MG63 (cell line): Measurements from ENCODE around the gene BEX5. TPM values are rescaled to one million over a fixed set of nuclear protein-coding genes. Genes with fewer than 3 reads are reported as not detected.
"Not testable (repeated sequence)": the region's sequence is repeated elsewhere in the genome, so short reads cannot be mapped to it uniquely, and the experiment has no call there.

Source experiments
- DNase-seq: peaks from one replicate; pipeline ENCODE4 v3.0.0-alpha.2; 2020
- H3K27me3 ChIP-seq: fragments of 250-450 bp; sonication (Bioruptor Pico); 2 replicates; pipeline ENCODE4 v1.5.1; 2020; ENCODE audit warnings: mild to moderate bottlenecking, moderate library complexity
- H3K36me3 ChIP-seq: fragments of 250-450 bp; sonication (Bioruptor Pico); 2 replicates; pipeline ENCODE4 v1.5.1; 2020; ENCODE audit warnings: mild to moderate bottlenecking, moderate library complexity
- H3K4me3 ChIP-seq: fragments of 250-450 bp; sonication (Bioruptor Pico); 2 replicates; pipeline ENCODE4 v1.5.1; 2020; ENCODE audit warnings: mild to moderate bottlenecking, moderate library complexity
- H3K9me3 ChIP-seq: fragments of 250-450 bp; sonication (Bioruptor Pico); 2 replicates; pipeline ENCODE4 v1.5.1; 2020; ENCODE audit warnings: mild to moderate bottlenecking, moderate library complexity
- total RNA-seq: library from RNA; depleted of rRNA; stranded (reverse); fragments of >200 nt; shearing (Covaris generic); gene quantifications from 2 replicates; pipeline ENCODE4 v1.2.3, GENCODE V29; 2014; ENCODE audit warnings: low replicate concordance; rRNA removed

BEX5 gene
- not detected in 2 replicates for total RNA-seq

DNA sequence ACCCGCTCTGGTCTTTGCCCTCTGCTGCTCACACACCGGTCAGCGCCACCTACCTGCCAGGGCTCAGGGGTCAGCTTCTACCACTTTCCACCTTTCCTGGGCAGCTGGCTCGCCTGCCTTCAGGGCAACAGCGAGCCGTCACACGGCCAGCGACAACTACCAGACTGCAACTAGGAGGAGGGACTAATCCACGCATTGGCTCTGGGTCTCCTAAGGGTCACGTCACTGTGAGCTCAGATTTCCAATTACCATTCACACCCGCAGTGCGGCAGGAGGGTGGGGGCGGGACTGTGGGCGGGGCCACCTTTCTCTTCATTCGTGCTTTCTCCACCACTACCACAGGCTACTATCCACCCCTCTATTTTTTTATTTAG is at the start of gene BEX5:
BEX5 (minus strand) TSS at position 172 of the 374 bp plus-strand sequence. CDS start 1,712 bp downstream, outside the sequence.
- peak; percentile 9 for DNase-seq
- Histone ChIP-seq H3K36me3 (no peaks in the 10 kb centered on the region), H3K9me3 (no peaks in the 10 kb centered on the region), H3K27me3 (no peaks in the 10 kb centered on the region), H3K4me3 (no peak within 1 kb of the TSS)

DNA sequence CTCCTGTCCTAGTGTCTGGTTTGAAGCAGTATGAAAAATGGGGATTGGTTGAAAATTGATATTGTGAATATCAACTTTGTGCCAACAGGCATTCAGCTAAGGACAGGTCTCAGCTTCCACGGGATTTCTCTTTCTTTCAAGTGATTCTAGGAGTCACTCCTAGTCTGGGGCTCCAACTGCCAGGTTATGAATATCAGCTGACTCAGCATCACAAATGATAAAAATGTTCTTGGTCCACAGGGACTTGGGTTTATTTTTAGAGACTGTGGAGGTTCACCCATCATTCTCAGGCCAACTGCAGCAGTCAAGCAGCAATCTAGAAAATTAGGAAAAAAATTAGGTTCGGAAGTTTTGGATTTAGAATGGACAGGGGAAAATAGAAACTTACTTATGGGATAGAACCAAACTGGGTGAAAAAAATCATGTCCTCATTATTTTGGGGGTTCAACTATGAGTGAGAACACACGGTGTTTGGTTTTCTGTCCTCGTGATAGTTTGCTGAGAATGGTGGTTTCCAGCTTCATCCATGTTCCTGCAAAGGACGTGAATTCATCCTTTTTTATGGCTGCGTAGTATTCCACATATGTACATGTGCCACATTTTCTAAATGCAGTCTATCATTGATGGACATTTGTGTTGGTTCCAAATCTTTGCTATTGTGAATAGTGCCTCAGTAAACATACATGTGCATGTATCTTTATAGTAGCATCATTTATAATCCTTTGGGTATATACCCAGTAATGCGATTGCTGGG is 30.4 kb upstream of the BEX5 start:
- no peak overlapping the region for H3K4me3 ChIP-seq
- no peaks in the 10 kb centered on the region for H3K36me3 ChIP-seq
- no peaks in the 10 kb centered on the region for H3K27me3 ChIP-seq
- DNase-seq, result no peak
- no peaks in the 10 kb centered on the region for H3K9me3 ChIP-seq

DNA sequence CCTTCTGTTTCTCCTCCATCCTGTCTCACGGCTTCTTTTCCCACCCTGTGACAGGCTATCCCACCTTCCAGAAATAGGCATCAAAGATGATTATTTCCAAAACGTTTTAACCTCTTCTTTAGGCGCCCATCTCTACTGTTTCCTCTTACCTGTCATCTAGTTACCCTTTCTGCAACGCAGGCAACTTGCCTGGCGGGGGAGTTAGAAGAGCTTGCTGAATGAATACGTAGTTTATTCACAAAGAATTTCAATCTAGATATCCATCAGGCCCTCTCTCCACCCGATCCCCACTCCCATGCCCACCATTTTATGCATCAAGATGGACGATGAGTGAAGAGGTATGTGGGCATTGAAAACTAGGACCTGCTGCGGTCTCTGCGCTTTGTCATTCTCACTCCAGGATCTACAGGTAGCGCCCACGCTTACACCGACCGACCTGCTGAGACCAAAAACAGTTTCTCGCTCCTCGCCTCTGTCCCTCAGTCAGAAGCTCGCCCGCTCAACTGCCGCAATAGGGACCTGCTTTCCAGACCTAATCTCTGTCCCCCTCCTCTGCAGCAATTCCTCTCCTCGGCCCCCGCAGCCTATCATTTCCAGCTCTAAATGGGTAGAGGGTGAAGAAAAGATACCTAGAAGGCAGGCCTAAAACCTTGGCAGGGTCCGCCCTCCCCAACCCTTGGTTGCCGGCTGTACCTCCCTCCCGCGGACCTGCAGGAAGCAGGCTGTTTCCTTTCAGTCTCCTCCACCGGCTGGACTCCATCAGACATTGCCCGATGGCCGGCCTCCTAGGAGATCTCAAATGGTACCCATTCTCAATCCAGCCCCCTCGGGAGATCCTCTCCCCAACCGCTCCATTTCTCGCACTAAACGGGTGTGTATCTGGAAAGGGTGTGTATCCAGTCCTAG is 624 bp downstream of the BEX5 start:
- no peak for DNase-seq
- no peaks in the 10 kb centered on the region for H3K27me3 ChIP-seq
- H3K36me3 ChIP-seq, result no peaks in the 10 kb centered on the region
- no peaks in the 10 kb centered on the region for H3K9me3 ChIP-seq
- H3K4me3 ChIP-seq, result no peak overlapping the region

DNA sequence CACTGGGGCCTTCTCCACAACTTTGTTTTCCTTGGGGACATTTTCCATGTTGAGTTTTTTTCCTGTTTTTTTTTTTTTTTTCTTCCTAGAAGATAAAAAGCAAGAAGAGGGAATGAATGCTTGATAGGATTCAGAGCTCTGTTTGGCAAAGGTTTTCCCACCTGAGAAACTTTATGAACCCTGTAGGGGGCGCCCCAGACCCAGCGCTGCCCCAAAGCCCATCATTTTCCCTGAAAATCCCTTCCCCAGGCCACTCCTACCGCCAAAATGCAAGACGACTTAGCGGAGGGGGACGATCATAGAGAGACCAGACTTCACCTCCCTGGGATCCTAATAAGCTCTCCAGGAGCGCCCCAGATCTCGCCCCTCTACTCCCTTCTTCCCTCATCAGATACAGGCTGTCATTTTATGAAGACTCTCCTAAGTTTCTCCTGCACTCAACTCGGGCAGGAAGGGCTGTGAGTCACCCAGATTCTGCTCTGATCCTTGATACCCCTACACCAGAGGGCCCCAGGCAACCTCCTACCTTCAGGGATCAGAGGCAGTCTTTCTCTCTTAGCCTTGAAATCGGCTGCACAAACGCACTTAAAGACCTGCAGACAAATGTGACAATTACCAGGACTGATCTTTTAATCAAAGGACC is 1.4 kb downstream of the BEX5 start:
- H3K9me3 ChIP-seq, result no peaks in the 10 kb centered on the region
- H3K4me3 ChIP-seq, result no peak overlapping the region
- no peak for DNase-seq
- H3K36me3 ChIP-seq, result no peaks in the 10 kb centered on the region
- H3K27me3 ChIP-seq, result no peaks in the 10 kb centered on the region

DNA sequence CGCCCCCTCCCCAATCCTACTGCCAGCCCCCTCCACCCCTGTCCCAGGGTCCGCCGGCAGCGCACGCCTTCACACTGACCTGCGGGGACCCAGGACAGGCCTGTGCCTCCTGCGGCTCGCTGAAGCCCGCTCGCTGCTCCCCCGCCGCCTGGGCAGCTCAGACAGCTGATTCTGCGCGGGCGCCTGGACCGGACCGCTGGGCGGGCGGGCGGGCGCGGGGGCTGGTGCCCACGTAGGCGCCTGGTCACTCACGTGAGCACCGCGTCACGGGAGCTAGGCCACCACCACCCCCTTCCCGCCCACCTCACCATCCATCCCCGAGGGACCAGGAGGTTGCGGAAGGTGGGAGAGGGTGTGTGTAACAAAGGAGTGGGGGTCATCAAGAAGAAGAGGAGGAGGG is 13.5 kb downstream of the BEX5 start, which contains the start of gene TCEAL6:
TCEAL6 (minus strand) TSS at position 208 of the 400 bp plus-strand sequence.
- not testable (repeated sequence) for H3K36me3 ChIP-seq, H3K4me3 ChIP-seq, H3K27me3 ChIP-seq, H3K9me3 ChIP-seq, DNase-seq

DNA sequence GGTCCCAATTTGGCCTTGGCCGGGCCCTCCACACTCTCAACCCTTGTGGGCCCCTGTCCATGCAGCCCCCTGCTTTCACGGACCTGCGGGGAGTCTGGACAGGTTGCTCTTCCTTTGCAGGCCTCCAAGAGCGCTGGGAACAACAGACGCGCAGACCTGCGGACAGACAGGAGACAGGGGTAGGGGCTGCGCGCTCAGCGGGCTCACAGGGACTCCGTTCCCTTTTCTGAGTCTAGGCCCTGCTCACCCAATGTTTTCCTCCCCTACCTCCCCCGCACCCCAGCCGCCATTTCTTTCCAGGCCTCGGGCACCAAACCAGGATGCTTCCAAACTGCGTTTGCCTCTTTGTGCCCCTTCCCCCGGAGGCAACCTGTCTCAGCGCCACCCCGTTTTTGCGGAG is 14.1 kb downstream of the BEX5 start:
- H3K36me3 ChIP-seq, H3K9me3 ChIP-seq, DNase-seq, H3K4me3 ChIP-seq, H3K27me3 ChIP-seq: not testable (repeated sequence)

DNA sequence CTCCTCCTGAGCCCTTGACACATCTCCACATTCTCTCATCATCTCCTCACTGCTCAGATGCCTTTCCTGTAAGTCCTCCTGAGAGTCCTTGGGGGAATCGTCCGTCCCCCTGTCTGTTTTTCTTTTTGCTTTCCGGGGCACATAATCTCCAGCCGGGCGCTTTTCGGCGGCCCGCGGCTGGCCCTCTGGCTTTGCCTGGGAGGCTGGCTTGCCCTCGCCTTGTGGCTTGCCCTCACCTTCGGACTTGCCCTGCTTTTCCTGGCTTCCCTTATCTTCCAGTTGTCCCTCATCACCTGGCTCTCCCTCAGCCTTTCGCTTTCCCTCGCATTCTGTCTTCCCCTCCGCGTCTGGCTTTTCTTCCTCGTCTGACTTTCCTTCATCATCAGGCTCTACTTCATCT is 14.9 kb downstream of the BEX5 start:
- DNase-seq, H3K36me3 ChIP-seq, H3K9me3 ChIP-seq, H3K27me3 ChIP-seq, H3K4me3 ChIP-seq: not testable (repeated sequence)

DNA sequence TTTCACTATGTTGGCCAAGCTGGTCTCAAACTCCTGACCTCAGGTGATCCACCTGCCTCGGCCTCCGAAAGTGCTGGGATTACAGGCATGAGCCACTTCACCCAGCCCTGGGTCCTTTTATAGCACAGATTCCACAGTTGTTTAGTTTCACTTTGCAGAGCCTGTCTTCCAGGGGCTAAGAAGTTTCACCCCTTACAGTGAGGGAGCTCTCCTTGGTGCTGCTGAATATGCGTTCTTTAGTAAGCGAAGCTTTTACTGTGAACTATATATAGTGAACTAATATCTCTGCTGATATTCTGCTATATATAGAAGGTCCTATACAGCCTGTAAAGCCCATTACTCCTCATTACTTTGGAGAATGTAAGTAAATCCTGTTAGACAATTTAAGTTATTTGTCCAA is 17.7 kb downstream of the BEX5 start:
- Histone ChIP-seq H3K36me3 (no peaks in the 10 kb centered on the region), H3K9me3 (no peaks in the 10 kb centered on the region), H3K27me3 (no peaks in the 10 kb centered on the region), H3K4me3 (no peak overlapping the region)
- DNase-seq, result no peak

DNA sequence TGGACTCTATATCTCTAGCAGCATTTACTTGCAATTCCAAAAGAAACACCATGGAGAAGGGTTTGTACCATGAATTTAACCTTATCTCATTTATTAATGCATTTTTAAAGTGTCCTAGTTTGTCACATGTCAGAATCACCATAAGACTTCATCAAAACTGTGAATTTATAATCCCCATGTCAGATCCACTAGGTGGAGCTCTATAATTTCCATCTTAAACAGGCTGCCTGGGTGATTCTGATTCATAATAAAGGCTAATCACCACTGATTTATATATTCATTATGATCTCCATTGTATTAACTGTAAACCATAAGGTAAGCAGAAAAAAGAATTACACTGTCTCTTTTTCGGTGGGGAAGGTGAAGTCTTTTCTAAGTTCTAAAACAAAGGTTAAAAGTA is 26.3 kb downstream of the BEX5 start:
- Histone ChIP-seq H3K9me3 (no peaks in the 10 kb centered on the region), H3K27me3 (no peaks in the 10 kb centered on the region), H3K36me3 (no peaks in the 10 kb centered on the region), H3K4me3 (no peak overlapping the region)
- DNase-seq, result no peak

DNA sequence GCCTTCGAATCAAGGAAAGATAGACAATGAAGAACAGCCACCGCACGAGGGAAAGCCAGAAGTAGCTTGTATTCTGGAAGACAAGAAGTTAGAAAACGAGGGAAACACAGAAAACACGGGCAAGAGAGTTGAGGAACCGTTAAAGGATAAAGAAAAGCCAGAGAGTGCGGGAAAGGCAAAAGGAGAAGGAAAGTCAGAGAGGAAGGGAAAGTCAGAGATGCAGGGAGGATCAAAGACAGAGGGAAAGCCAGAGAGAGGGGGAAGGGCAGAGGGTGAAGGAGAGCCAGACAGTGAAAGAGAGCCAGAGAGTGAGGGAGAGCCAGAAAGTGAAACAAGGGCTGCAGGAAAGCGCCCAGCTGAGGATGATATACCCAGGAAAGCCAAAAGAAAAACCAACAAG is 28.9 kb downstream of the BEX5 start:
- DNase-seq, result no peak
- H3K9me3 ChIP-seq, result no peaks in the 10 kb centered on the region
- H3K4me3 ChIP-seq, result no peak overlapping the region
- H3K27me3 ChIP-seq, result no peaks in the 10 kb centered on the region
- H3K36me3 ChIP-seq, result no peaks in the 10 kb centered on the region

DNA sequence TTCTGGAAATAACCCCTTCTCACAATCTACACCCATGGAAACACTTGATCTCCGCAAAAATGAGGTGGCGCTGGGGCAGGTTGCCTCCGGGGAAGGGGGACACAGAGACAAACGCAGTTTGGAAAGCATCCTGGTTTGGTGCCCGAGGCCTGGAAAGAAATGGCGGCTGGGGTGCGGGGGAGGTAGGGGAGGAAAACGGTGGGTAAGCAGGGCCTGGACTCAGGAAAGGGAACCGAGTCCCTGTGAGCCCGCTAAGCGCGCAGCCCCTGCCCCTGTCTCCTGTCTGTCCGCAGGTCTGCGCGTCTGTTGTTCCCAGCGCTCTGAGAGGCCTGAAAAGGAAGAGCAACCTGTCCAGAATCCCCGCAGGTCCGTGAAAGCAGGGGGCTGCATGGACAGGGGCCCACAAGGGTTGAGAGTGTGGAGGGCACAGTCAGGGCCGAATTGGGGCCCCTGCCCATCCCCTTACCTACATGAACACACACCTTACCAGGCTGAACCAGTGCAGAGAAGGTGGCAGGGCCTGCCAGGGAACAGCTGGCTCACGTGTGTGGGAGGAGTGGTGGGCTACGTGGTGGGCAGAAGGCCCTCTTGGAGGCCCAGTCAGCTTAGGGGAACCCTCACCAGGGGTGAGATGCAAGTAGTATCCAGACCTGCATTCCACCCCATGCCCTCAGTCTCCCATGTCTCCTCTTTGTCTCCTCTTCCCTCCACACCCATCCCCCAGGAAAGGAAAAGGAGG is 29.5 kb downstream of the BEX5 start:
- H3K9me3 ChIP-seq, DNase-seq, H3K27me3 ChIP-seq, H3K36me3 ChIP-seq, H3K4me3 ChIP-seq: not testable (repeated sequence)

DNA sequence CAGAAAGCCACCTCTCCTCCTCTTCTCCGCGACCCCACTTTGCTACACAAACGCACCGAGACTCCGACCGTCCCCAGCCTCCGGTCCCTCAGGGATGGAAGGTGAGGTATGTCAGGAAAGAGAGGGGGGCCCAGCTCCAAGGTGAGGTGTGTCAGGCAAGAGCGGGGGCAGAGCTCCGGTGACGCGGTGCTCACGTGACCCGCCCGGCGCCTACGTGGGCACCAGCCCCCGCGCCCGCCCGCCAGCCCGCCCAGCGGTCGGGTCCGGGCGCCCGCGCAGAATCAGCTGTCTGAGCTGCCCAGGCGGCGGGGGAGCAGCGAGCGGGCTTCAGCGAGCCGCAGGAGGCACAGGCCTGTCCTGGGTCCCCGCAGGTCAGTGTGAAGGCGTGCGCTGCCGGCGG is 30.3 kb downstream of the BEX5 start, which contains the start of gene TCEAL2:
TCEAL2 (plus strand) TSS at position 244 of the 400 bp plus-strand sequence. CDS start 1,152 bp downstream, outside the sequence.
- H3K27me3 ChIP-seq, DNase-seq, H3K9me3 ChIP-seq, H3K4me3 ChIP-seq, H3K36me3 ChIP-seq: not testable (repeated sequence)

DNA sequence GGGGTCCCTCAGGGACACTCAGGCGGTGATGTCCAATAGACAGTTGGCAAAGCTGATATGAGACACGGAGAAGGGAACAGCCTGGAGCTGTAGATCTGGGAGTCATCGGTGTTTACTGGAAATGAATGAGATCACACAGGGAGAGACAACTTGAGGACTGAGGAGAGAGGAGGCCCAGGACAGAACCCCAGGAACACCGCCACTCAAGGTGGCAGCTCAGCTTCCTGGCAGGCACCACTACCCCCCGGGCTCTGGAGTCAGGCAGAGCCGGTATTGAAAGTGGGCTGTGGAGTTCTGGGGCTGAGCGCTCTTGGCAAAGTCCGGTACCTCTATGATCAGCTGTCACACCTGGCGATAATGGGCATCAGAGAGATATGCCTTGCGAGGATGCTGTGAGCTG is 30.8 kb downstream of the BEX5 start:
- not testable (repeated sequence) for DNase-seq

DNA sequence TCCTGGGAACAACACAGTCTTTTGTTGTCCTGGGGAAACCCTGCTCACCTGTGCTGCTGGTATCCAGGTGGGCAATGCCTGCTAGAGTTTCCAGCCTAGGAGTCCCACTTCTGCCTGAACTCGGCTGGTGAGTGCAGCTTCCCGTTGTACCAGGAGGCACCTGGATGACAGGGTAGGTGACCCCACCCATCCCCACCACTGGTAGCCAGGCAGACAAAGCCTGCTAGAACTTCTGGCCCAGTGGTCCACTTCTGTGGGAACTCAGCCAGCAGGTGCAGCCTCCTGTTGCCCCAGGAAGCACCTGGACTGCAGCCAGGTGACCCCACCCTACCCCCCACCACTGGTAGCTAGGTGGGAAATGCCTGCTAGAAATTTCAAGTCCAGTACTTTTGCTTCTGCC is 40.0 kb downstream of the BEX5 start:
- no peak overlapping the region for H3K4me3 ChIP-seq
- no peaks in the 10 kb centered on the region for H3K36me3 ChIP-seq
- no peaks in the 10 kb centered on the region for H3K27me3 ChIP-seq
- DNase-seq, result no peak
- H3K9me3 ChIP-seq, result no peaks in the 10 kb centered on the region

More for the DNA sequence above, 30.8 kb downstream of the BEX5 start:
- H3K4me3 ChIP-seq, H3K27me3 ChIP-seq, H3K9me3 ChIP-seq, H3K36me3 ChIP-seq: not testable (repeated sequence)

DNA sequence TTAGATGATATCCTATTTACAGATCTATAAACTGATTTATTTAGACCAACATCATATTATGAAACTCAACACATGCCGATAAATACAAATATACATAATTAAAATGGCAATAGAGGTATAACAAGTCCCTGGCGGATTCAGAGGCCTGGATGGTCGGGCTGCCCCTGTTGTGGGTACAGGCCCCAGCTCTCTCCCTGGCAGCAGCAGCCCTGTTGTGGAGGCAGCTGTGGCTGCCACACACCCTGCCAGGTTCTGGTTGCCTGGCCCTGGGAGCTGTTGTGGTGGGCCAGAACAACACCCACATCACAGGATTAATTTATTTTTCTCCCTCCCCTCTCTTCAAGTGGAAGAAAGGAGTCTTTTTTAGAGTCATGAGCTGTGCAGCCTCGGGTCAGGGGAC is 42.4 kb downstream of the BEX5 start:
- H3K4me3 ChIP-seq, result no peak overlapping the region
- DNase-seq, result no peak
- no peaks in the 10 kb centered on the region for H3K9me3 ChIP-seq
- H3K36me3 ChIP-seq, result no peaks in the 10 kb centered on the region
- no peaks in the 10 kb centered on the region for H3K27me3 ChIP-seq
